ENCODE results near the gene MRAP2. TPM values are rescaled to one million over a fixed set of nuclear protein-coding genes. Genes with fewer than 3 reads are reported as not detected.
"Not testable (repeated sequence)": the region's sequence is repeated elsewhere in the genome, so short reads cannot be mapped to it uniquely, and the experiment has no call there.

The MRAP2 gene
- total and polyA plus RNA-seq, 8 donors = 0.76 to 10.9 (median 5.8) TPM

- no peak for TF ChIP-seq CTCF (IDR thresholded peaks at IDR 0.05)
- ATAC-seq = no peak
Observed at GRCh38 chr6:84082689-84083265, 49.2 kb downstream of the MRAP2 start.

DNA sequence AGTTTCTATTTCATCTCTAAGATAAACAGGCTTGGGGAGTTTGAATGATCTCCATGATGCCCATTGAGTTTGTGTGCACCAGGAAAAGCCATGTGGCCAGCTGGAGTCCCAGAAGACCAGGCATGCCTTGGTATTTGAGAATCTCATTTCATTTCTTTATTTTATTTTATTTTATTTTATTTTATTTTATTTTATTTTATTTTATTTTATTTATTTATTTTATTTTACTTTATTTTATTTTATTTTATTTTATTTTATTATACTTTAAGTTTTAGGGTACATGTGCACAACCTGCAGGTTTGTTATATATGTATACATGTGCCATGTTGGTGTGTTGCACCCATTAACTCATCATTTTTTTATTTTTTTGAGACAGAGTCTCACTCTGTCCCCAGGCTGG, 51.1 kb downstream of the MRAP2 start:
- H3K4me1 ChIP-seq; H3K27ac ChIP-seq; H3K4me3 ChIP-seq; ATAC-seq; H3K27me3 ChIP-seq; intact Hi-C loops (cut with DNase I); DNase-seq; H3K36me3 ChIP-seq; H3K9me3 ChIP-seq: not testable (repeated sequence)

More at GRCh38 chr6:84082689-84083265, 49.2 kb downstream of the MRAP2 start:
- Histone ChIP-seq H3K9me3 (no peaks in the 10 kb centered on the region), H3K4me1 (no peaks in the 10 kb centered on the region), H3K27me3 (no peaks in the 10 kb centered on the region), H3K36me3 (no peaks in the 10 kb centered on the region), H3K4me3 (no peak overlapping the region), H3K27ac (no peak overlapping the region)
- DNase-seq = peak in 1 of 4 donors; percentile 7
- intact Hi-C loops (cut with DNase I) = no loop called here

DNA sequence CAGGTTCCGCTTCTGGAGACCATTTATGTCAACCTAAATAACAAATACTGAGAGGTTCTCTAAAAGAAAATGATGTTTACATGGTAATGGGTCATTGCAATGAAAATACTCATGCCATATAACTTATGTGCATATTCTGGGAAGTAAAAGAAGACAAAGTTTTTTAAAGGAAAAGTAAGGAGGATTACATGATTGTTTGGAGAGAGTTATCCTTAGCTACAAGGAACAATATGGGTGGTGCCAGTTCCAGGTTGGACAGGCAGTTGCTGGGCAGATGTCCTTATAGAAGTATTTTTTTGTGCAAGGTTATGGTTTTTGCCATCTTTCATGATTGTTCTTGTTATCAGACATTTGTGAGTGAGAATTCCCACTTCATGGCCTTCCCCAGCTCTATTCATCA, 52.5 kb downstream of the MRAP2 start:
- Histone ChIP-seq H3K27me3 (no peaks in the 10 kb centered on the region), H3K4me3 (no peak overlapping the region), H3K27ac (no peak overlapping the region), H3K36me3 (no peaks in the 10 kb centered on the region), H3K9me3 (no peaks in the 10 kb centered on the region), H3K4me1 (no peaks in the 10 kb centered on the region)
- TF ChIP-seq CTCF (IDR thresholded peaks at IDR 0.05) = no peak
- intact Hi-C loops (cut with DNase I) = no loop called here
- ATAC-seq (no peak), DNase-seq (no peak)

GRCh38 chr6:84086545-84087429, 53.2 kb downstream of the MRAP2 start:
- ATAC-seq = no peak
- H3K4me3 ChIP-seq = no peak overlapping the region
- no peaks in the 10 kb centered on the region for H3K9me3 ChIP-seq
- intact Hi-C loops (cut with DNase I) = no loop called here
- H3K27ac ChIP-seq = no peak overlapping the region
- H3K27me3 ChIP-seq = no peaks in the 10 kb centered on the region
- TF ChIP-seq CTCF (IDR thresholded peaks at IDR 0.05) = no peak
- no peaks in the 10 kb centered on the region for H3K36me3 ChIP-seq
- no peaks in the 10 kb centered on the region for H3K4me1 ChIP-seq
- DNase-seq = no peak

DNA sequence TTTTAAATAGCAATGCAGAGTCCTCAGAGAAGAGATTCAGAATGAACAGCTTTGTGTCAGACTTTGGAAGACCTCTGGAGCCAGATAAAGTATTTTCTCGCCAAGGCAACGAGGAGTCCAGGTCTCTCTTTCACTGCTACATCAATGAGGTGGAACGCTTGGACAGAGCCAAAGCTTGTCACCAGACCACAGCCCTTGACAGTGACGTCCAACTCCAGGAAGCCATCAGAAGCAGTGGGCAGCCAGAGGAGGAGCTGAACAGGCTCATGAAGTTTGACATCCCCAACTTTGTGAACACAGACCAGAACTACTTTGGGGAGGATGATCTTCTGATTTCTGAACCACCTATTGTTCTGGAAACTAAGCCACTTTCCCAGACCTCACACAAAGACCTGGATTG, 55.5 kb downstream of the MRAP2 start:
- no peak for ATAC-seq

More for the DNA sequence above, 55.5 kb downstream of the MRAP2 start:
- Histone ChIP-seq H3K4me3 (no peak overlapping the region), H3K4me1 (no peaks in the 10 kb centered on the region), H3K36me3 (no peaks in the 10 kb centered on the region), H3K27ac (no peak overlapping the region), H3K27me3 (no peaks in the 10 kb centered on the region), H3K9me3 (peaks cover 0 to 5% of the 10 kb centered on the region in 2 donors)
- intact Hi-C loops (cut with DNase I) = no loop called here
- DNase-seq = no peak
- no peak for TF ChIP-seq CTCF (IDR thresholded peaks at IDR 0.05)
